ENCODE data around the gene RP9. TPM values are rescaled to one million over a fixed set of nuclear protein-coding genes. Genes with fewer than 3 reads are reported as not detected.
A peak's percentile ranks its signal among the peaks of the same experiment; 100 is the strongest.

Gene RP9
- total RNA-seq, 2 donors from 2014 or later = 16.0 to 16.8 TPM

DNA sequence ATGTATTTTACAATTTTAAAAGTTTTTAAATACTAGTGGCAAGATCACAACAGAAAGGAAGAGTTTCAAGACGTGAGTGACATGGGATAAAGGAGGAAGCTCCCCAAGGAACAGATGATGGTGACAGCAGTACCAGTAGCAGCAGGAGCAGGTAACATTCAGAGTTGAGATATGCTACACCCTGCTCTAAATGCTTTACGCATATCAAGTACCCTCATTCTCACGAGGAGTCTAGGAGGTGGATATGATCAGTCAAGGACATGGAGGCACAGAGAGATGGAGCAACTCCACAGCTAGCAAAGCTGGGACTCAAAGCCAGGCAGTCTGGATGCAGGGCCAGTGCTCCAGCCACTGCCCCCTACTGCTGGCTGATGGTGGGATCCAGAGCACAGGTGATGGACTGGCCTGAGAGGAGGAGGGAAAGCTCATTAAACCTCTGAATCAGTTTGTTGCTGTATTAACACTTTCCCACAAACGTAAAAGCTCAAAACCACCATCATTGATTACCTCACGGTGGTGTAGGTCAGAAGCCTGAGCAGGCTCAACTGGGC is 17.5 kb downstream of the RP9 start:
- no peak for ATAC-seq
- DNase-seq = no peak
- Mint-ChIP-seq H3K27ac (peak overlapping the region; percentile 70), H3K27me3 (no peaks in the 10 kb centered on the region), H3K4me1 (peaks cover 2% of the 10 kb centered on the region), H3K36me3 (ENCODE audit: low read depth) (peaks cover 4% of the 10 kb centered on the region), H3K4me3 (no peak overlapping the region)
- no peaks in the 10 kb centered on the region for H3K9me3 ChIP-seq (ENCODE audit: control insufficient read depth, low read length, poor library complexity, severe bottlenecking)

- Mint-ChIP-seq H3K27me3 (no peaks in the 10 kb centered on the region), H3K4me3 (no peak overlapping the region), H3K36me3 (ENCODE audit: low read depth) (peaks cover 4% of the 10 kb centered on the region), H3K27ac (peak overlapping the region; percentile 70), H3K4me1 (peaks cover 2% of the 10 kb centered on the region)
- H3K9me3 ChIP-seq (ENCODE audit: control insufficient read depth, low read length, poor library complexity, severe bottlenecking) = no peaks in the 10 kb centered on the region
- DNase-seq (no peak), ATAC-seq (no peak)
These were observed 18.1 kb downstream of the RP9 start for GRCh38 chr7:33091111-33091531.

- Mint-ChIP-seq H3K27me3 (no peaks in the 10 kb centered on the region), H3K27ac (no peak overlapping the region), H3K4me1 (peaks cover 2% of the 10 kb centered on the region), H3K36me3 (ENCODE audit: low read depth) (peaks cover 4% of the 10 kb centered on the region), H3K4me3 (no peak overlapping the region)
- DNase-seq (no peak), ATAC-seq (no peak)
- H3K9me3 ChIP-seq (ENCODE audit: control insufficient read depth, low read length, poor library complexity, severe bottlenecking) = no peaks in the 10 kb centered on the region
These were observed 20.1 kb downstream of the RP9 start for GRCh38 chr7:33089142-33089541.

DNA sequence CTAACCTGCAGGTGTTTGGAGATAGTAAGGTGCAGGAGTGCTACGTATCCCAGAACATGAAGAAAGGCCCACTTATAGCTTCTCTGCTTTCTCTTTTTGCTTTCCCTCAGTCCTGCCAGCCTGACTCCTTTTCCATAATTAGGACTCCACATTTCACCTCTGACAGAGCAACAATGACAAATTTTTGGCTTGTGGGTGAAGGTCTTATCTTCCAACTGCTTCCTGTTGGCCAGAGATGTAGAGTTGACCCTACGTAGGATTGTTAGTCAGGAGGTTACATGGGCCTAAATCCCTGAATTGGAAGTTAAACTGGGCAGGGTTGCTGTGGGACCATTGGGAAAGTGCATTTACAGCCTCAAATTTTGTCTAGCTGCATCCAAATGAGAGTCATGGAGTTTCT is 21.3 kb downstream of the RP9 start:
- Mint-ChIP-seq H3K4me1 (peaks cover 1% of the 10 kb centered on the region), H3K36me3 (ENCODE audit: low read depth) (peaks cover 3% of the 10 kb centered on the region), H3K27me3 (no peaks in the 10 kb centered on the region), H3K27ac (no peak overlapping the region), H3K4me3 (no peak overlapping the region)
- ATAC-seq = no peak
- no peaks in the 10 kb centered on the region for H3K9me3 ChIP-seq (ENCODE audit: control insufficient read depth, low read length, poor library complexity, severe bottlenecking)
- DNase-seq = no peak

DNA sequence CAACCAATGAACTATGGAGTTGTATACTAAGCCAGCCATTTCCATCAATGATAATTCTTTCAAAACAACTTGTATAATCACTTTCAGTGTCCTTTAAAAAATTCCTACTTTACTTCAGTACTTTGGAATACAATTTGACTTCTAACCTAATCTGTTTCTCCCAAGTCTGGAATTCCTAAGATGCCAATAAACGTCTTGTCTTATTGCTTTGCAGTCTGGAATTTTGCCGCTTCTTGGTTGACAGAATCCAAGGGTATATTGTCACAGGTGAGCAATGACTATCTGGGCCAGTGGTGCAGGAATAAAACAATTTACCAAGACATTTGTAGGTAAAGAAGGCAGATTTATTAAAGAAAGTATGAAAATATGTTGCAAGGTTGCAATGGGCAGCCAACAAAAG is 21.8 kb downstream of the RP9 start:
- Mint-ChIP-seq H3K36me3 (ENCODE audit: low read depth) (no peaks in the 10 kb centered on the region), H3K27ac (no peak overlapping the region), H3K4me1 (no peaks in the 10 kb centered on the region), H3K27me3 (no peaks in the 10 kb centered on the region), H3K4me3 (no peak overlapping the region)
- no peak for DNase-seq
- no peaks in the 10 kb centered on the region for H3K9me3 ChIP-seq (ENCODE audit: control insufficient read depth, low read length, poor library complexity, severe bottlenecking)
- ATAC-seq = no peak

DNA sequence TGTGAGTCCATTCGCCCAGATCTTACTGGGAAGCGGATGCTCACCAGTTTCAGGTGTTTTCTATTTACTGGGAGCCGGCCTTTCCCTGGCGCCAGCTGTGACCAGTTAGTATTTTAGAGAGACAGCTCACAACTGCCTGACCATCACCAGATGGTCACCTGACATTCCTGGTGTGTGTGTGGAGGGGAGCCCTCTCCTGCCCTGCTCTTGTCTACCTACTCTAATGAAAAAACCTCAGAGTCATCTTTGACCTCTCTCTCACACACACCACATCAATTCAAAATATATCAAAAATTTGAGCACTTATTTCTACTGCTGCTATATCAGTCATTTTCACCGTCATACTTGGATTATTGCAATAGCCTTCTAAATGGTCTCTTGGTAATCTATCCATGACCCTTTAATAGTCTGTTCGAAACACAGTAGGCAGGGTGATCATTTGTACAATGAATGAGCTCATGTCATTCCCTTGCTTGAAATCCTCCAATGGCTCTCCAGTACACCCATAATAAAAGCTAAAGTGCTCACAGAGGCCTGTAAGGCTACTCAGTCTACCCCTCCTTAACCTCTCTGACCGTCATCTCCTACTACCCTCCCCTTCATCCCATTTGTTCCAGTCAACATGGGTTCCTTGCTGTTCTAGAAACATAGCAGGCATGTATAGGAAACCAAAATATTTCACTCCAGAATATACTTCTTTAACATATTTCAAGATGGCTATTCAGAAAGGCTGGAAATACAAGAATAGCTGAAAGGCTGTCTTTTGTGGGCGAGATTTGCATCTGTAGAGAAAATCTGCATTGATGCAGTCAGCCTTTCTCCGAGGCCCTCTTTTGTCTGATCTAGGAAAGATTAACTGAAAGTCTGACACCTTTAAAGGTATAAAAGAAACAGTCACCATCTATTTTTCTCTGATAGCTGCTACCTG is 29.2 kb downstream of the RP9 start:
- H3K36me3 Mint-ChIP-seq (ENCODE audit: low read depth) = no peaks in the 10 kb centered on the region
- peaks cover 12% of the 10 kb centered on the region for H3K4me1 Mint-ChIP-seq
- H3K27ac Mint-ChIP-seq = no peak overlapping the region
- no peaks in the 10 kb centered on the region for H3K9me3 ChIP-seq (ENCODE audit: control insufficient read depth, low read length, poor library complexity, severe bottlenecking)
- H3K4me3 Mint-ChIP-seq = no peak overlapping the region
- DNase-seq (no peak), ATAC-seq (no peak)
- H3K27me3 Mint-ChIP-seq = no peaks in the 10 kb centered on the region

DNA sequence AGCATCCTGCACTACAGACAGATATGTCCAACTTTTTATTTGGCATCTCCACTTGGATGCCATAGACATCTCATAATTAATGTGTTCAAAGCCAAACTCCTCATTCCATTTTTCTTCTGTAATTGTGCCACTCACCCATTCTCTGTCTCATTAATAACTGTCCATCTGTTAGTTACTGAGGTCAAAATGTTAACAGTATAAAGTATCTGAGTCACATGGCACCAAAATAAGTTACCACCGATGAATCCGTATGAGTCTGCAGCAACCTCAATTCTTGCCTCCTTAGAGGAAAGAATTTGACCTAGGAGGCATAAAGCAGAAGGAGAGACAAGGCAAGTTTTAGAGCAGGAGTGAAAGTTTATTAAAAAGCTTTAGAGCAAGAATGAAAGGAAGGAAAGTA is 30.1 kb downstream of the RP9 start:
- Mint-ChIP-seq H3K27me3 (no peaks in the 10 kb centered on the region), H3K27ac (no peak overlapping the region), H3K4me3 (no peak overlapping the region), H3K4me1 (peaks cover 12% of the 10 kb centered on the region), H3K36me3 (ENCODE audit: low read depth) (no peaks in the 10 kb centered on the region)
- no peak for DNase-seq
- H3K9me3 ChIP-seq (ENCODE audit: control insufficient read depth, low read length, poor library complexity, severe bottlenecking) = no peaks in the 10 kb centered on the region
- no peak for ATAC-seq

DNA sequence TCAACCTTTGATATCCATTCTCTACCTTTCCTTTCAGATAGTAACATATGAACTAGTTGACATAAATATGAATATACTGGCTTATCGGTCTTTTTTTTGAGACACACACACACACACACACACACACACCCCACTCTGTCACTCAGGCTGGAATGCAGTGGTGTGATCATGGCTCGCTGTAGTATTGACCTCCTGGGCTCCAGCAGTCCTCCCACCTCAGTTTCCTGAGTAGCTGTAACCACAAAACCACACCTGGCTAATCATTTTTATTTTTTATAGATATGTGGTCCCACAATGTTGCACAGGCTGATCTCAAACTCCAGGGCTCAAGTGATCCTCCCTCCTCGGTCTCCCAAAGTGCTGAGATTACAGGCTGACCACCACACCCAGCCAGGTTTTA is 32.5 kb downstream of the RP9 start:
- H3K27ac Mint-ChIP-seq = no peak overlapping the region
- DNase-seq (no peak), ATAC-seq (no peak)
- H3K9me3 ChIP-seq (ENCODE audit: control insufficient read depth, low read length, poor library complexity, severe bottlenecking) = no peaks in the 10 kb centered on the region
- H3K4me3 Mint-ChIP-seq = peak overlapping the region; percentile 28
- H3K4me1 Mint-ChIP-seq = peaks cover 12% of the 10 kb centered on the region
- H3K27me3 Mint-ChIP-seq = peaks cover 14% of the 10 kb centered on the region
- H3K36me3 Mint-ChIP-seq (ENCODE audit: low read depth) = no peaks in the 10 kb centered on the region

DNA sequence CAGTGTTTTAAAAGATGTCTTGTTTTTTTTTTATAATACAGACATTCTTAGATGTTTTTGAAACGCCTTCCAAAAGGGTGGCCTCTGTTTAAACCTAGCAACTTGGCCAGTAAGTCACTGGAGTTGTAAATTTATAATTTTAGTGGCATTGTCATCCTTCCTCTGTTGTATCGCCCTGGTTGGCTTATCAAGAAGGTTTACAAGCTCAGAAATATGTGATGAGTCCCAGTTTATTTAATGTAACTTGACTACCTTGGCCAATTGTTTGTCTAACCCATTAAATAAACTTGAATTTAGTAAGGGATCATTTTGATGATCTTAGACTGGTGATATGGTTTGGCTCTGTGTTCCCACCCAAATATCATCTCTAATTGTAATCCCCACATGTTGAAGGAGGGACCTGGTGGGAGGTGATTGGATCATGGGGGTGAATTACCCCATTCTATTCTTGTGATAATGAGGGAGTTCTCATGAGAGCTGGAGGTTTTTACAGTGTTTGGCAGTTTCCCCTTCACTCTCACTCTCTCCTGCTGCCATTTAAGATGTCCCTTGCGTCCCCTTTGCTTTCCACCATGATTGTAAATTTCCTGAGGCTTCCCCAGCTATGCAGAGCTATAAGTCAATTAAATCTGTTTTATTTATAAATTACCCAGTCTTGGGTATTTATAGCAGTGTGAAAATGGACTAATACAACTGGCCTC is 33.2 kb downstream of the RP9 start:
- ATAC-seq (no peak), DNase-seq (no peak)
- Mint-ChIP-seq H3K4me3 (no peak overlapping the region), H3K4me1 (peaks cover 12% of the 10 kb centered on the region), H3K27ac (no peak overlapping the region), H3K36me3 (ENCODE audit: low read depth) (no peaks in the 10 kb centered on the region), H3K27me3 (peaks cover 14% of the 10 kb centered on the region)
- H3K9me3 ChIP-seq (ENCODE audit: control insufficient read depth, low read length, poor library complexity, severe bottlenecking) = no peaks in the 10 kb centered on the region

DNA sequence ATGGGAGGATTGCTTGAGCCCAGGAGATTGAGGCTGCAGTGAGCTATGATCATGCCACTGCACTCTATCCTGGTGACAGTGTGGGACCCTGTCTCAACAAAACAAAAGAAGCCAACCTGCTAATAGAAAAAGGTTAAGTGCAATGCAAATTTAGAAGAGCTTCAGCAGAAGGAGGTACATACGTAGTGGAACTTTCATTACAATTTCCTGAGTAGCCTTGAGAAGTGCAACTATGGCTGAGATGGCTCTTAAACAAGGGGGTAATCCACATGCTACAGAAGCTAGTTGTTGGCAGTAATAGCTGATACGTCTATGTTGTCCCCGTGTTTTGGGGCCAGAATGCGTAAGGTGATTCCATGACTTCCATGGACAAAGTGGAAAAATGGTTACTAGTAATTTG is 36.0 kb downstream of the RP9 start:
- ATAC-seq = no peak

DNA sequence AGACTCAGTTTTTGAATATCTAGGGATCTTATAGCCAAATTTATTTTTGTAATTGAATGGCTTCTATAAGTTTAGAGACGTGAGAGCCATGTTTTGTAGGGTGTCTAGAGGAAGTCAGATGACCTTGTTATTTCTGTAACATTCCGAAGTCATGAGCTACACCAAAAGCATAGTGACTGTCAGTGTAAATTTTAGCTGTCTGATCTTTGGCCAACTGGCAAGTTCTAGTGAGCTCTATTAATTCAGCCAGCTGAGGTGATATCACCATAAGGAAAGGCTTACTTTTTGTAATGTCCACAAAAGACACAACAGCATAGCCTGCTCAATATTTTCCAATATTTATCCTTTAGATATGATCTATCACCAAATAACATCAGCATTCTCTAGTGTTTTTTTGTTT is 36.7 kb downstream of the RP9 start:
- Mint-ChIP-seq H3K27me3 (peaks cover 14% of the 10 kb centered on the region), H3K27ac (no peak overlapping the region), H3K4me3 (no peak overlapping the region), H3K4me1 (peaks cover 9% of the 10 kb centered on the region), H3K36me3 (ENCODE audit: low read depth) (no peaks in the 10 kb centered on the region)
- ATAC-seq (no peak), DNase-seq (no peak)
- H3K9me3 ChIP-seq (ENCODE audit: control insufficient read depth, low read length, poor library complexity, severe bottlenecking) = no peaks in the 10 kb centered on the region

More for the DNA sequence above, 36.0 kb downstream of the RP9 start:
- DNase-seq = no peak
- no peak overlapping the region for H3K27ac Mint-ChIP-seq
- no peaks in the 10 kb centered on the region for H3K36me3 Mint-ChIP-seq (ENCODE audit: low read depth)
- peaks cover 12% of the 10 kb centered on the region for H3K4me1 Mint-ChIP-seq
- H3K4me3 Mint-ChIP-seq = no peak overlapping the region
- H3K27me3 Mint-ChIP-seq = peaks cover 14% of the 10 kb centered on the region
- H3K9me3 ChIP-seq (ENCODE audit: control insufficient read depth, low read length, poor library complexity, severe bottlenecking) = no peaks in the 10 kb centered on the region

DNA sequence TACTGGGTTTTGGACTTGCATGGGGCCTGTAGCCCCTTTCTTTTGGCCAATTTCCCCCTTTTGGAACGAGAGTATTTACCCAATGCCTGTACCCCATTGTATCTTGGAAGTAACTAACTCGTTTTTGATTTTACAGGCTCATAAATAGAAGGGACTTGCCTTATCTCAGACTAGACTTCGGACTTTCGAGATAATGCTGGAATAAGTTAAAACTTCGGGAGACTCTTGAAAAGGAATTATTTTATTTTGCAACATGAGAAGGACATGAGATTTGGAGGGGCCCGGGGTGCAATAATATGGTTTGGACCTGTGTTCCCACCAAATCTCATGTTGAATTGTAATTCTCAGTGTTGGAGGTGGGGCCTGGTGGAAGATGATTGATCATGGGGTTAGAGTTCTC is 38.4 kb downstream of the RP9 start:
- DNase-seq (no peak), ATAC-seq (no peak)
- Mint-ChIP-seq H3K4me3 (no peak overlapping the region), H3K27me3 (peaks cover 14% of the 10 kb centered on the region), H3K4me1 (no peaks in the 10 kb centered on the region), H3K36me3 (ENCODE audit: low read depth) (no peaks in the 10 kb centered on the region), H3K27ac (no peak overlapping the region)
- no peaks in the 10 kb centered on the region for H3K9me3 ChIP-seq (ENCODE audit: control insufficient read depth, low read length, poor library complexity, severe bottlenecking)

DNA sequence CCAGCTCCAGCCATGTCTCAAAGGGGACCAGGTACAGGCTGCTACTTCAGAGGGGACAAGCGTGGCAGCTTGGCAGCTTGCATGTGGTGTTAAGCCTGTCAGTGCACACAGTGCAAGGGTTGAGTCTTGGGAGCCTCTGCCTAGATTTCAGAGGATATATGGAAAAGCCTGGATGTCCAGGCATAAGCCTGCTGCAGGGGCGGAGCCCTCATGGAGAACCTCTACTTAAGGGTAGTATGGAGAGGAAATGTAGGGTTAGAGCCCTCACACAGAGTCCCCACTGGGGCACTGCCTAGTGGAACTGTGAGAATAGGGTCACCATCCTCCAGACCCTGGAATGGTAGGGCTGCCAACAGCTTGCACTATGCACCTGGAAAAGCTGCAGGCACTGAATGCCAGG is 38.9 kb downstream of the RP9 start:
- Mint-ChIP-seq H3K4me1 (no peaks in the 10 kb centered on the region), H3K36me3 (ENCODE audit: low read depth) (no peaks in the 10 kb centered on the region), H3K27ac (no peak overlapping the region), H3K27me3 (peaks cover 14% of the 10 kb centered on the region), H3K4me3 (no peak overlapping the region)
- ATAC-seq (no peak), DNase-seq (no peak)
- H3K9me3 ChIP-seq (ENCODE audit: control insufficient read depth, low read length, poor library complexity, severe bottlenecking) = no peaks in the 10 kb centered on the region
